ENCODE measurements around the gene DHRS7C.

Gene DHRS7C

GRCh38 chr17:9766970-9767369 lies 24.4 kb downstream of the DHRS7C start:
- Mint-ChIP-seq H3K27me3 (peaks cover 9% of the 10 kb centered on the region), H3K36me3 (ENCODE audit: low read depth) (no peaks in the 10 kb centered on the region)
- intact Hi-C loops (cut with micrococcal nuclease): no loop called here

GRCh38 chr17:9765322-9765721 lies 26.1 kb downstream of the DHRS7C start:
- intact Hi-C loops (cut with micrococcal nuclease): no loop called here
- Mint-ChIP-seq H3K4me3 (no peak overlapping the region), H3K4me1 (ENCODE audit: low read depth) (no peaks in the 10 kb centered on the region), H3K27ac (no peak overlapping the region), H3K36me3 (ENCODE audit: low read depth) (no peaks in the 10 kb centered on the region), H3K9me3 (no peaks in the 10 kb centered on the region), H3K27me3 (peaks cover 10% of the 10 kb centered on the region)

More at GRCh38 chr17:9766970-9767369, 24.4 kb downstream of the DHRS7C start:
- no peaks in the 10 kb centered on the region for H3K4me1 Mint-ChIP-seq (ENCODE audit: low read depth)
- H3K9me3 Mint-ChIP-seq: no peaks in the 10 kb centered on the region
- H3K4me3 Mint-ChIP-seq: no peak overlapping the region
- no peak overlapping the region for H3K27ac Mint-ChIP-seq

- Mint-ChIP-seq H3K9me3 (no peaks in the 10 kb centered on the region), H3K27me3 (peaks cover 6% of the 10 kb centered on the region), H3K36me3 (ENCODE audit: low read depth) (no peaks in the 10 kb centered on the region), H3K4me3 (no peak overlapping the region), H3K4me1 (ENCODE audit: low read depth) (no peaks in the 10 kb centered on the region), H3K27ac (no peak overlapping the region)
- intact Hi-C loops (cut with micrococcal nuclease): no loop called here
Measured at GRCh38 chr17:9763643-9764042, 27.7 kb downstream of the DHRS7C start.

- H3K4me1 Mint-ChIP-seq (ENCODE audit: low read depth): no peaks in the 10 kb centered on the region
- no peak overlapping the region for H3K4me3 Mint-ChIP-seq
- H3K27ac Mint-ChIP-seq: no peak overlapping the region
- H3K9me3 Mint-ChIP-seq: no peaks in the 10 kb centered on the region
- no peaks in the 10 kb centered on the region for H3K36me3 Mint-ChIP-seq (ENCODE audit: low read depth)
- intact Hi-C loops (cut with micrococcal nuclease): no loop called here
- peaks cover 6% of the 10 kb centered on the region for H3K27me3 Mint-ChIP-seq
Measured at GRCh38 chr17:9760266-9760665, 31.1 kb downstream of the DHRS7C start.

- Mint-ChIP-seq H3K27me3 (peaks cover 9% of the 10 kb centered on the region), H3K9me3 (no peaks in the 10 kb centered on the region), H3K27ac (no peak overlapping the region)
Measured at GRCh38 chr17:9755083-9755482, 36.3 kb downstream of the DHRS7C start.

GRCh38 chr17:9750524-9750923 lies 40.9 kb downstream of the DHRS7C start:
- peaks cover 18% of the 10 kb centered on the region for H3K27me3 Mint-ChIP-seq
- H3K4me3 Mint-ChIP-seq: no peak overlapping the region
- H3K27ac Mint-ChIP-seq: no peak overlapping the region

More at GRCh38 chr17:9755083-9755482, 36.3 kb downstream of the DHRS7C start:
- no peak overlapping the region for H3K4me3 Mint-ChIP-seq
- no peaks in the 10 kb centered on the region for H3K36me3 Mint-ChIP-seq (ENCODE audit: low read depth)
- H3K4me1 Mint-ChIP-seq (ENCODE audit: low read depth): no peaks in the 10 kb centered on the region
- intact Hi-C loops (cut with micrococcal nuclease): no loop called here

GRCh38 chr17:9729735-9730420 lies 61.5 kb downstream of the DHRS7C start:
- Mint-ChIP-seq H3K27me3 (no peaks in the 10 kb centered on the region), H3K27ac (no peak overlapping the region), H3K4me3 (no peak overlapping the region), H3K9me3 (no peaks in the 10 kb centered on the region), H3K4me1 (ENCODE audit: low read depth) (peaks cover 14% of the 10 kb centered on the region), H3K36me3 (ENCODE audit: low read depth) (no peaks in the 10 kb centered on the region)
- intact Hi-C loops (cut with micrococcal nuclease): loop anchor here (1.0 to 5.0 kb wide), 2 partner anchors 38 to 153 kb away; partner anchors contain the start of genes CFAP52 and STX8

More at GRCh38 chr17:9750524-9750923, 40.9 kb downstream of the DHRS7C start:
- Mint-ChIP-seq H3K4me1 (ENCODE audit: low read depth) (no peaks in the 10 kb centered on the region), H3K36me3 (ENCODE audit: low read depth) (no peaks in the 10 kb centered on the region), H3K9me3 (no peaks in the 10 kb centered on the region)
- intact Hi-C loops (cut with micrococcal nuclease): no loop called here

- H3K4me3 Mint-ChIP-seq: no peak overlapping the region
- no peaks in the 10 kb centered on the region for H3K27me3 Mint-ChIP-seq
- peaks cover 14% of the 10 kb centered on the region for H3K4me1 Mint-ChIP-seq (ENCODE audit: low read depth)
- intact Hi-C loops (cut with micrococcal nuclease): loop anchor here (1.0 to 5.0 kb wide), 2 partner anchors 39 to 152 kb away; partner anchors contain the start of genes CFAP52 and STX8
- no peak overlapping the region for H3K27ac Mint-ChIP-seq
- H3K9me3 Mint-ChIP-seq: no peaks in the 10 kb centered on the region
- no peaks in the 10 kb centered on the region for H3K36me3 Mint-ChIP-seq (ENCODE audit: low read depth)
Measured at GRCh38 chr17:9729034-9729650, 62.2 kb downstream of the DHRS7C start.

- H3K4me3 Mint-ChIP-seq: no peak overlapping the region
- no peaks in the 10 kb centered on the region for H3K36me3 Mint-ChIP-seq (ENCODE audit: low read depth)
- peaks cover 14% of the 10 kb centered on the region for H3K4me1 Mint-ChIP-seq (ENCODE audit: low read depth)
- intact Hi-C loops (cut with micrococcal nuclease): loop anchor here (5.0 kb wide), 1 partner anchor 151 kb away; the partner anchor contains the start of genes CFAP52 and STX8
- no peak overlapping the region for H3K27ac Mint-ChIP-seq
- no peaks in the 10 kb centered on the region for H3K9me3 Mint-ChIP-seq
- no peaks in the 10 kb centered on the region for H3K27me3 Mint-ChIP-seq
Measured at GRCh38 chr17:9728564-9728963, 62.8 kb downstream of the DHRS7C start.

GRCh38 chr17:9728005-9728404 lies 63.4 kb downstream of the DHRS7C start:
- Mint-ChIP-seq H3K36me3 (ENCODE audit: low read depth) (no peaks in the 10 kb centered on the region), H3K4me1 (ENCODE audit: low read depth) (peaks cover 14% of the 10 kb centered on the region), H3K4me3 (no peak overlapping the region), H3K27me3 (no peaks in the 10 kb centered on the region), H3K27ac (no peak overlapping the region), H3K9me3 (no peaks in the 10 kb centered on the region)
- intact Hi-C loops (cut with micrococcal nuclease): loop anchor here (5.0 kb wide), 1 partner anchor 151 kb away; the partner anchor contains the start of genes CFAP52 and STX8

- H3K4me1 Mint-ChIP-seq (ENCODE audit: low read depth): peaks cover 24% of the 10 kb centered on the region
- H3K9me3 Mint-ChIP-seq: no peaks in the 10 kb centered on the region
- intact Hi-C loops (cut with micrococcal nuclease): loop anchor here (5.0 kb wide), 1 partner anchor 149 kb away; the partner anchor contains the start of genes CFAP52 and STX8
- no peak overlapping the region for H3K27ac Mint-ChIP-seq
- H3K4me3 Mint-ChIP-seq: no peak overlapping the region
- H3K27me3 Mint-ChIP-seq: no peaks in the 10 kb centered on the region
- no peaks in the 10 kb centered on the region for H3K36me3 Mint-ChIP-seq (ENCODE audit: low read depth)
Measured at GRCh38 chr17:9726291-9726690, 65.1 kb downstream of the DHRS7C start.

GRCh38 chr17:9725575-9725974 lies 65.8 kb downstream of the DHRS7C start:
- Mint-ChIP-seq H3K27ac (no peak overlapping the region), H3K4me3 (no peak overlapping the region), H3K27me3 (no peaks in the 10 kb centered on the region), H3K36me3 (ENCODE audit: low read depth) (no peaks in the 10 kb centered on the region), H3K9me3 (no peaks in the 10 kb centered on the region), H3K4me1 (ENCODE audit: low read depth) (peaks cover 24% of the 10 kb centered on the region)
- intact Hi-C loops (cut with micrococcal nuclease): loop anchor here (5.0 kb wide), 1 partner anchor 148 kb away; the partner anchor contains the start of genes CFAP52 and STX8

Data from dendritic cell treated with granulocyte-macrophage colony-stimulating factor and Interleukin-4, amounts not matched to agents 40 ng/mL and 50 ng/mL, for 4 days (primary cell).